Activated T-helper 1 cell treated with anti-CD3 and anti-CD28 coated beads, Interleukin-12 subunit alpha, Interleukin-12 subunit beta, Interleukin-2, Interleukin-4 antibody, amounts not matched to agents 30 ng/mL and 10 ng/mL and 1 ng/mL, durations not matched to agents 14 hours and 24 hours and 36 hours (primary cell): Measurements from ENCODE around the gene MAGEA4. TPM values are rescaled to one million over a fixed set of nuclear protein-coding genes. Genes with fewer than 3 reads are reported as not detected.

ENCODE experiments used
- DNase-seq: peaks from one replicate; pipeline ENCODE4 v3.0.0; 2021; ENCODE audit warnings: low spot score
- H3K27ac Mint-ChIP-seq: one replicate; pipeline ENCODE4 v1.8.0; 2021; ENCODE audit warnings: mild to moderate bottlenecking, mixed read lengths
- H3K27me3 Mint-ChIP-seq: one replicate; pipeline ENCODE4 v1.8.0; 2022; ENCODE audit warnings: mild to moderate bottlenecking, moderate library complexity, mixed read lengths; ENCODE audit not compliant: insufficient read depth
- H3K36me3 Mint-ChIP-seq: one replicate; pipeline ENCODE4 v1.8.0; 2021; ENCODE audit warnings: low read depth, mixed read lengths
- H3K4me1 Mint-ChIP-seq: one replicate; pipeline ENCODE4 v1.8.0; 2021; ENCODE audit warnings: low read depth, mixed read lengths
- H3K4me3 Mint-ChIP-seq: one replicate; pipeline ENCODE4 v1.8.0; 2021; ENCODE audit warnings: mild to moderate bottlenecking, moderate library complexity, mixed read lengths
- H3K9me3 Mint-ChIP-seq: one replicate; pipeline ENCODE4 v1.8.0; 2021; ENCODE audit warnings: mixed read lengths
- intact Hi-C: fragments of 100-400 bp; cut with micrococcal nuclease; formaldehyde crosslinking; loops from one replicate; pipeline ENCODE4 v1.15.1; 2024
- total RNA-seq: library from RNA; stranded (reverse); gene quantifications from 2 replicates; pipeline ENCODE4 v1.2.3, GENCODE V29; 2022

MAGEA4 gene
- total RNA-seq: not detected in 2 replicates

GRCh38 chrX:151912780-151913179 is at the start of gene MAGEA4:
TSS of gene MAGEA4 (plus strand) at chrX:151912889. CDS start at chrX:151923665, 10,776 bp downstream.
- H3K9me3 Mint-ChIP-seq: no peaks in the 10 kb centered on the region
- no peaks in the 10 kb centered on the region for H3K27me3 Mint-ChIP-seq

GRCh38 chrX:151870602-151871001 is 42.1 kb upstream of the MAGEA4 start:
- Mint-ChIP-seq H3K27me3 (no peaks in the 10 kb centered on the region), H3K9me3 (no peaks in the 10 kb centered on the region), H3K4me3 (no peak overlapping the region), H3K27ac (no peak overlapping the region), H3K4me1 (no peaks in the 10 kb centered on the region), H3K36me3 (no peaks in the 10 kb centered on the region)
- intact Hi-C loops: no loop called here
- no peak for DNase-seq

More at GRCh38 chrX:151912780-151913179, at the start of gene MAGEA4:
- Mint-ChIP-seq H3K4me3 (no peak within 1 kb of the TSS), H3K27ac (no peak within 1 kb of the TSS), H3K36me3 (no peaks in the 10 kb centered on the region), H3K4me1 (no peaks in the 10 kb centered on the region)
- DNase-seq: no peak
- intact Hi-C loops: no loop called here

GRCh38 chrX:151871244-151871643 is 41.4 kb upstream of the MAGEA4 start:
- H3K4me1 Mint-ChIP-seq: no peaks in the 10 kb centered on the region
- H3K36me3 Mint-ChIP-seq: no peaks in the 10 kb centered on the region
- H3K4me3 Mint-ChIP-seq: no peak overlapping the region
- no peak overlapping the region for H3K27ac Mint-ChIP-seq
- intact Hi-C loops: no loop called here
- DNase-seq: no peak
- no peaks in the 10 kb centered on the region for H3K27me3 Mint-ChIP-seq
- no peaks in the 10 kb centered on the region for H3K9me3 Mint-ChIP-seq

GRCh38 chrX:151873096-151873495 is 39.6 kb upstream of the MAGEA4 start:
- Mint-ChIP-seq H3K27ac (no peak overlapping the region), H3K27me3 (no peaks in the 10 kb centered on the region), H3K36me3 (no peaks in the 10 kb centered on the region), H3K4me3 (no peak overlapping the region), H3K4me1 (no peaks in the 10 kb centered on the region), H3K9me3 (no peaks in the 10 kb centered on the region)
- DNase-seq: no peak
- intact Hi-C loops: no loop called here

GRCh38 chrX:151875270-151876026 is 37.2 kb upstream of the MAGEA4 start:
- Mint-ChIP-seq H3K9me3 (no peaks in the 10 kb centered on the region), H3K4me1 (no peaks in the 10 kb centered on the region), H3K27ac (no peak overlapping the region), H3K4me3 (no peak overlapping the region), H3K36me3 (no peaks in the 10 kb centered on the region), H3K27me3 (no peaks in the 10 kb centered on the region)
- intact Hi-C loops: no loop called here
- DNase-seq: no peak

GRCh38 chrX:151878574-151878973 is 34.1 kb upstream of the MAGEA4 start:
- DNase-seq: no peak
- Mint-ChIP-seq H3K36me3 (no peaks in the 10 kb centered on the region), H3K4me3 (no peak overlapping the region), H3K27ac (no peak overlapping the region), H3K27me3 (no peaks in the 10 kb centered on the region), H3K9me3 (no peaks in the 10 kb centered on the region), H3K4me1 (no peaks in the 10 kb centered on the region)
- intact Hi-C loops: no loop called here

GRCh38 chrX:151879856-151880255 is 32.8 kb upstream of the MAGEA4 start:
- no peaks in the 10 kb centered on the region for H3K4me1 Mint-ChIP-seq
- DNase-seq: no peak
- H3K27ac Mint-ChIP-seq: no peak overlapping the region
- H3K4me3 Mint-ChIP-seq: no peak overlapping the region
- H3K36me3 Mint-ChIP-seq: no peaks in the 10 kb centered on the region
- H3K27me3 Mint-ChIP-seq: no peaks in the 10 kb centered on the region
- no peaks in the 10 kb centered on the region for H3K9me3 Mint-ChIP-seq
- intact Hi-C loops: no loop called here

GRCh38 chrX:151880895-151881294 is 31.8 kb upstream of the MAGEA4 start:
- Mint-ChIP-seq H3K27ac (no peak overlapping the region), H3K9me3 (no peaks in the 10 kb centered on the region), H3K27me3 (no peaks in the 10 kb centered on the region), H3K36me3 (no peaks in the 10 kb centered on the region), H3K4me3 (no peak overlapping the region), H3K4me1 (no peaks in the 10 kb centered on the region)
- intact Hi-C loops: no loop called here
- DNase-seq: no peak

- DNase-seq: no peak
- H3K4me3 Mint-ChIP-seq: no peak overlapping the region
- intact Hi-C loops: no loop called here
- no peaks in the 10 kb centered on the region for H3K27me3 Mint-ChIP-seq
- no peaks in the 10 kb centered on the region for H3K4me1 Mint-ChIP-seq
- H3K36me3 Mint-ChIP-seq: no peaks in the 10 kb centered on the region
- no peaks in the 10 kb centered on the region for H3K9me3 Mint-ChIP-seq
- no peak overlapping the region for H3K27ac Mint-ChIP-seq
Measured at GRCh38 chrX:151889421-151889820, 23.3 kb upstream of the MAGEA4 start.

GRCh38 chrX:151896734-151897474 is 15.8 kb upstream of the MAGEA4 start:
- H3K27me3 Mint-ChIP-seq: no peaks in the 10 kb centered on the region

GRCh38 chrX:151899622-151900021 is 13.1 kb upstream of the MAGEA4 start:
- Mint-ChIP-seq H3K9me3 (no peaks in the 10 kb centered on the region), H3K36me3 (no peaks in the 10 kb centered on the region)

More at GRCh38 chrX:151896734-151897474, 15.8 kb upstream of the MAGEA4 start:
- DNase-seq: no peak
- H3K36me3 Mint-ChIP-seq: no peaks in the 10 kb centered on the region
- H3K4me1 Mint-ChIP-seq: no peaks in the 10 kb centered on the region
- H3K4me3 Mint-ChIP-seq: no peak overlapping the region
- H3K27ac Mint-ChIP-seq: no peak overlapping the region
- H3K9me3 Mint-ChIP-seq: no peaks in the 10 kb centered on the region
- intact Hi-C loops: no loop called here

GRCh38 chrX:151901826-151902225 is 10.9 kb upstream of the MAGEA4 start:
- no peak overlapping the region for H3K27ac Mint-ChIP-seq
- H3K27me3 Mint-ChIP-seq: no peaks in the 10 kb centered on the region
- no peak overlapping the region for H3K4me3 Mint-ChIP-seq
- DNase-seq: no peak
- H3K4me1 Mint-ChIP-seq: no peaks in the 10 kb centered on the region
- H3K36me3 Mint-ChIP-seq: no peaks in the 10 kb centered on the region
- no peaks in the 10 kb centered on the region for H3K9me3 Mint-ChIP-seq
- intact Hi-C loops: no loop called here

More at GRCh38 chrX:151899622-151900021, 13.1 kb upstream of the MAGEA4 start:
- no peak for DNase-seq
- Mint-ChIP-seq H3K4me1 (no peaks in the 10 kb centered on the region), H3K27me3 (no peaks in the 10 kb centered on the region), H3K4me3 (no peak overlapping the region), H3K27ac (no peak overlapping the region)
- intact Hi-C loops: no loop called here

- intact Hi-C loops: no loop called here
- no peaks in the 10 kb centered on the region for H3K9me3 Mint-ChIP-seq
- no peaks in the 10 kb centered on the region for H3K27me3 Mint-ChIP-seq
- no peak overlapping the region for H3K27ac Mint-ChIP-seq
- no peaks in the 10 kb centered on the region for H3K36me3 Mint-ChIP-seq
- no peak for DNase-seq
- no peak overlapping the region for H3K4me3 Mint-ChIP-seq
- H3K4me1 Mint-ChIP-seq: no peaks in the 10 kb centered on the region
Measured at GRCh38 chrX:151902813-151903591, 9.7 kb upstream of the MAGEA4 start.
